Neural progenitor cell (in vitro differentiated cells): ENCODE data around the gene AARS2. TPM values are rescaled to one million over a fixed set of nuclear protein-coding genes. Genes with fewer than 3 reads are reported as not detected.

Experiments
- DNase-seq: peaks from one replicate; pipeline ENCODE4 v3.0.0-alpha.2; 2016; ENCODE audit warnings: low spot score
- H2AFZ ChIP-seq: fragments of 200-600 bp; sonication (generic); replicated peaks from 2 replicates; pipeline ENCODE4 v1.6.1; 2016; ENCODE audit warnings: antibody characterized with exemption
- H3F3A ChIP-seq: fragments of 200-600 bp; sonication (generic); 2 replicates; pipeline ENCODE4 v1.6.1; 2016; ENCODE audit warnings: antibody characterized with exemption, low read depth
- H3K27ac ChIP-seq: fragments of 200-600 bp; sonication (generic); 2 replicates; pipeline ENCODE4 v1.5.1; 2016; ENCODE audit warnings: mild to moderate bottlenecking
- H3K27me3 ChIP-seq: fragments of 200-600 bp; sonication (generic); 2 replicates; pipeline ENCODE4 v1.6.1; 2016; ENCODE audit warnings: mild to moderate bottlenecking, moderate library complexity
- H3K36me3 ChIP-seq: fragments of 200-600 bp; sonication (generic); 2 replicates; pipeline ENCODE4 v1.5.1; 2016
- H3K4me1 ChIP-seq: fragments of 200-600 bp; sonication (generic); 2 replicates; pipeline ENCODE4 v1.6.1; 2016; ENCODE audit warnings: mixed run types
- H3K4me2 ChIP-seq: fragments of 200-600 bp; sonication (generic); 2 replicates; pipeline ENCODE4 v1.6.1; 2016
- H3K4me3 ChIP-seq: fragments of 200-600 bp; sonication (generic); 2 replicates; pipeline ENCODE4 v1.5.1; 2016
- H3K79me2 ChIP-seq: fragments of 200-600 bp; sonication (generic); 2 replicates; pipeline ENCODE4 v1.6.1; 2016; ENCODE audit warnings: low read depth
- H3K9ac ChIP-seq: fragments of 200-600 bp; sonication (generic); 2 replicates; pipeline ENCODE4 v1.6.1; 2016
- H3K9me3 ChIP-seq: fragments of 200-600 bp; sonication (generic); 2 replicates; pipeline ENCODE4 v1.5.1; 2016; ENCODE audit warnings: low read depth
- H4K20me1 ChIP-seq: fragments of 200-600 bp; sonication (generic); 2 replicates; pipeline ENCODE4 v1.6.1; 2016; ENCODE audit warnings: low read depth
- H3K27ac Mint-ChIP-seq: 3 replicates; pipeline ENCODE4 v1.8.0; 2021; ENCODE audit warnings: mixed read lengths
- H3K27me3 Mint-ChIP-seq: 2 replicates; pipeline ENCODE4 v1.8.0; 2022; ENCODE audit warnings: low read depth, mild to moderate bottlenecking, inconsistent platforms, moderate library complexity, mixed read lengths; ENCODE audit not compliant: insufficient read depth
- H3K36me3 Mint-ChIP-seq: 3 replicates; pipeline ENCODE4 v1.8.0; 2021; ENCODE audit warnings: mixed read lengths
- H3K4me1 Mint-ChIP-seq: 3 replicates; pipeline ENCODE4 v1.8.0; 2021; ENCODE audit warnings: mixed read lengths
- H3K4me3 Mint-ChIP-seq: 3 replicates; pipeline ENCODE4 v1.8.0; 2021; ENCODE audit warnings: mild to moderate bottlenecking, moderate library complexity, mixed read lengths
- H3K9me3 Mint-ChIP-seq: 3 replicates; pipeline ENCODE4 v1.8.0; 2020; ENCODE audit warnings: mixed read lengths
- EZH2 ChIP-seq: fragments of 200-600 bp; sonication (generic); IDR thresholded peaks from 2 replicates; pipeline ENCODE4 v1.6.1; 2017; ENCODE audit warnings: antibody characterized with exemption, mild to moderate bottlenecking, moderate library complexity
- EZH2phosphoT487 ChIP-seq: fragments of 200-600 bp; sonication (generic); IDR thresholded peaks from 2 replicates; pipeline ENCODE4 v1.6.1; 2017; ENCODE audit warnings: antibody characterized with exemption
- total RNA-seq: library from RNA; depleted of rRNA; stranded (reverse); fragments of >200 nt; gene quantifications from 2 replicates; pipeline ENCODE4 v1.2.3, GENCODE V29; 2015; ENCODE audit warnings: low replicate concordance
- TF ChIP-seq, protein P1 (sequence below): fragments of 200-600 bp; sonication (generic); IDR thresholded peaks from 2 replicates; pipeline ENCODE4 v1.5.1; 2017; ENCODE audit warnings: antibody characterized with exemption, mild to moderate bottlenecking

Gene AARS2
- total RNA-seq, 1 donor from 2014 or later = 16.1 TPM

DNA sequence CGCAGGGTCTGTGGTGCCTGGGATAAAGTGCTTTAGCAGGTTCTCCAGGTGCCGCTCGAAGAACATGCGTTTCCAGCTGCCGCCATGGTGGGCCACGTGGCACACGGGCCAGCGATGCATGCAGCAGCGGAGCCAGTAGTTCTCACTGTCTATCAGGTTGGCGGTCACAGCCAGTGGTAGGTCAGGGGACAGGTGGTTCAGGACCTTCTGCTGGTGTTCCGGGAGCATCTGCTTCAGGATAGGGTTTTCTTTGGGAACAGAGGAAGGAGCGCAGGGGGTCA lies 26.9 kb downstream of the AARS2 start:
- no peak overlapping the region for H3K4me3 ChIP-seq
- no peak for DNase-seq
- H3K27me3 ChIP-seq = peaks cover 76% of the 10 kb centered on the region
- peaks cover 10% of the 10 kb centered on the region for H4K20me1 ChIP-seq
- H3K27me3 Mint-ChIP-seq = peaks cover 27% of the 10 kb centered on the region
- no peak overlapping the region for H3K27ac Mint-ChIP-seq
- H3K4me2 ChIP-seq = no peak overlapping the region
- H3K79me2 ChIP-seq = no peaks in the 10 kb centered on the region
- no peak overlapping the region for H2AFZ ChIP-seq
- no peaks in the 10 kb centered on the region for H3K36me3 ChIP-seq
- no peaks in the 10 kb centered on the region for H3K9me3 Mint-ChIP-seq
- H3K9ac ChIP-seq = no peak overlapping the region
- no peak overlapping the region for H3K4me3 Mint-ChIP-seq
- H3K9me3 ChIP-seq = no peaks in the 10 kb centered on the region
- H3K36me3 Mint-ChIP-seq = no peaks in the 10 kb centered on the region
- H3K4me1 Mint-ChIP-seq = no peaks in the 10 kb centered on the region
- no peaks in the 10 kb centered on the region for H3K4me1 ChIP-seq
- H3K27ac ChIP-seq = no peak overlapping the region
- TF ChIP-seq EZH2phosphoT487 (no peak), EZH2 (no peak)
- TF ChIP-seq, protein P1, sequence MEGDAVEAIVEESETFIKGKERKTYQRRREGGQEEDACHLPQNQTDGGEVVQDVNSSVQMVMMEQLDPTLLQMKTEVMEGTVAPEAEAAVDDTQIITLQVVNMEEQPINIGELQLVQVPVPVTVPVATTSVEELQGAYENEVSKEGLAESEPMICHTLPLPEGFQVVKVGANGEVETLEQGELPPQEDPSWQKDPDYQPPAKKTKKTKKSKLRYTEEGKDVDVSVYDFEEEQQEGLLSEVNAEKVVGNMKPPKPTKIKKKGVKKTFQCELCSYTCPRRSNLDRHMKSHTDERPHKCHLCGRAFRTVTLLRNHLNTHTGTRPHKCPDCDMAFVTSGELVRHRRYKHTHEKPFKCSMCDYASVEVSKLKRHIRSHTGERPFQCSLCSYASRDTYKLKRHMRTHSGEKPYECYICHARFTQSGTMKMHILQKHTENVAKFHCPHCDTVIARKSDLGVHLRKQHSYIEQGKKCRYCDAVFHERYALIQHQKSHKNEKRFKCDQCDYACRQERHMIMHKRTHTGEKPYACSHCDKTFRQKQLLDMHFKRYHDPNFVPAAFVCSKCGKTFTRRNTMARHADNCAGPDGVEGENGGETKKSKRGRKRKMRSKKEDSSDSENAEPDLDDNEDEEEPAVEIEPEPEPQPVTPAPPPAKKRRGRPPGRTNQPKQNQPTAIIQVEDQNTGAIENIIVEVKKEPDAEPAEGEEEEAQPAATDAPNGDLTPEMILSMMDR = no peak
- no peaks in the 10 kb centered on the region for H3F3A ChIP-seq

DNA sequence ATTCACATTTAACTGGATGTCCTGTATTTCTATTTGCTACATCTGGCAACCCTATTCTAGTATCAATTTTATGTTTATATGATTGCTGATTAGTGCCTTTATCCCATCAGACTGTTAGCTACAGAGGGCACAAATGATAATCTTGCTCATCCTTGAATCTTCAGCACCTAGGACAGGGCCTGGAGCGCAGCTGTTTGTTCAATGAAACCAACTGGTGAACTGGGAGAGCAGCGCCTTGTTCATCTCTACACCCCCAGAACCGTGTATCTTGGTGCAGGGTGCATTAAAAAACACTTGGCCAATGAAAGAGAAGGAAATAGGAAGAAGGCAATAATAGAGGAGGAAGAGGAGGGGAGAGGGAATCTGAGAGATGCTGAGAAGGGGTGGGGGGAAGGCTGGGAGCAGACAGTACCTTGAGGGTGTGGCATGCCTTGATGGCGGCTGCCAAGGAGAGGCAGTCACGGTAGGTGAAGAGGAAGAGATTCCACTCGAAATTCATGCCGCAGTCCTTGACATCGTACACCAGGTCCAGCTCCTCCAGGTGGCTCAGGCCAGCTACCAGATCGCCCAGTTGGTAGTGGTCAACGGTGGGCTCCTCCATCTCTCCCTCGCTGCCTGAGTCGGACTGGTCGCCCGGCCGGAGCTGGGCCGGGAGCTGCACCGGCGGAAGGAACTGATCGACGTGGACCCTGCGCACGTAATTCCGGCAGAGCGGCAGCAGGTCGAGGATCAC lies 27.4 kb downstream of the AARS2 start:
- H3K9me3 Mint-ChIP-seq = no peaks in the 10 kb centered on the region
- peak; percentile 76 for DNase-seq
- no peak overlapping the region for H3K27ac ChIP-seq

DNA sequence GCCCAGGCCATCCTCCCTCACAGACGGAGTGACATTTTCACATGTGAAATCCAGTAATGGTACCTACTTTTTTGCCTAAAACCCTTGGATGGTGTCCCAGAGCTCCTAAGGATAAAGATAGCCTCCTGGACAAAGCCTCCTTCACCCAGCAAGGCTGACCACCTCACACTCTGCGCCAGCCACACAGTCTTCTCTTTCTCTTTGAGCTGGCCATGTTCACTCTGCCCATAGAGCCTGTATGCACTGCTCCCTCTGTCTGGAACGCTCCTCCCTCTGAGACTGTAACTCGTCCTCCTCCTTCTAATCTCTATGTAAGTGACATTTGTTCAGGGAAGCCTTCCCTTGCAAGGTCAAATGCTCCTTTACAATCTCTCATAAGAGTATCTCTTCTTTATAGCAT lies 28.3 kb downstream of the AARS2 start:
- Histone ChIP-seq H3K9ac (no peak overlapping the region), H3K36me3 (no peaks in the 10 kb centered on the region), H3K4me1 (no peaks in the 10 kb centered on the region), H3K4me2 (no peak overlapping the region), H4K20me1 (peaks cover 10% of the 10 kb centered on the region), H3K79me2 (no peaks in the 10 kb centered on the region), H3K4me3 (no peak overlapping the region), H2AFZ (no peak overlapping the region), H3K9me3 (no peaks in the 10 kb centered on the region), H3F3A (no peaks in the 10 kb centered on the region), H3K27ac (no peak overlapping the region), H3K27me3 (peaks cover 67% of the 10 kb centered on the region)
- Mint-ChIP-seq H3K9me3 (no peaks in the 10 kb centered on the region), H3K27ac (no peak overlapping the region), H3K27me3 (peaks cover 34% of the 10 kb centered on the region), H3K4me3 (no peak overlapping the region), H3K4me1 (no peaks in the 10 kb centered on the region), H3K36me3 (no peaks in the 10 kb centered on the region)
- TF ChIP-seq, protein P1 = no peak
- TF ChIP-seq EZH2phosphoT487 = no peak
- TF ChIP-seq EZH2 = no peak
- DNase-seq = no peak

More for the DNA sequence above, 27.4 kb downstream of the AARS2 start:
- H3K27me3 Mint-ChIP-seq = peaks cover 29% of the 10 kb centered on the region
- Histone ChIP-seq H3K4me3 (no peak overlapping the region), H3K9ac (no peak overlapping the region), H2AFZ (no peak overlapping the region), H3K4me2 (no peak overlapping the region), H3K27me3 (peaks cover 71% of the 10 kb centered on the region), H3K4me1 (no peaks in the 10 kb centered on the region), H3K9me3 (no peaks in the 10 kb centered on the region), H4K20me1 (peaks cover 10% of the 10 kb centered on the region), H3K79me2 (no peaks in the 10 kb centered on the region), H3F3A (no peaks in the 10 kb centered on the region), H3K36me3 (no peaks in the 10 kb centered on the region)
- H3K36me3 Mint-ChIP-seq = no peaks in the 10 kb centered on the region
- H3K4me1 Mint-ChIP-seq = no peaks in the 10 kb centered on the region
- TF ChIP-seq, protein P1 = no peak
- TF ChIP-seq EZH2 = no peak
- TF ChIP-seq EZH2phosphoT487 = no peak
- no peak overlapping the region for H3K4me3 Mint-ChIP-seq
- H3K27ac Mint-ChIP-seq = no peak overlapping the region
